ENCODE data around the gene TRAPPC3L.

GRCh38 chr6:116500969-116501433 is 44.5 kb downstream of the TRAPPC3L start:
- TF ChIP-seq EZH2 (IDR thresholded peaks at IDR 0.05; ENCODE audit: borderline replicate concordance, low read depth, low read length, severe bottlenecking) (no peak), CTCF (IDR thresholded peaks at IDR 0.05; ENCODE audit: borderline replicate concordance, extremely low read depth, low read length, poor library complexity, severe bottlenecking) (no peak)
